GM12878 (cell line): ENCODE measurements around the gene MAML3. TPM values are rescaled to one million over a fixed set of nuclear protein-coding genes. Genes with fewer than 3 reads are reported as not detected.

ENCODE experiments used
- ATAC-seq: fragments of 200-7000 bp; cut with Tn5 transposase; 3 replicates; pipeline ENCODE4 v1.9.1; 2020; ENCODE audit warnings: mild to moderate bottlenecking, moderate library complexity
- BruUV-seq: library from RNA; stranded (reverse); fragments of 400-500 nt; replicated peaks from 2 replicates; lab custom pipeline; 2021; lab: Mats Ljungman, UMichigan
- CTCF ChIA-PET: fragments of 300-600 bp; sonication (Branson Sonifier 250); formaldehyde crosslinking; extraction: SDS; loops from one replicate; lab custom pipeline; 2021; ENCODE audit warnings: inconsistent platforms; lab: Yijun Ruan, JAX
- POLR2A ChIA-PET: fragments of 350-600 bp; formaldehyde crosslinking; extraction: SDS; loops from one replicate; lab custom pipeline; 2021; ENCODE audit warnings: inconsistent platforms; lab: Charles Lee
- RAD21 ChIA-PET: fragments of 300-600 bp; sonication (Branson Sonifier 250); formaldehyde crosslinking; loops from one replicate; lab custom pipeline; 2023; ENCODE audit warnings: antibody characterized with exemption; ENCODE audit not compliant: unreplicated experiment; lab: Charles Lee
- SMC1A ChIA-PET: fragments of 300-600 bp; sonication (Branson Sonifier 250); formaldehyde crosslinking; loops from one replicate; lab custom pipeline; 2023; ENCODE audit not compliant: unreplicated experiment, uncharacterized antibody; lab: Charles Lee
- DNase-seq: peaks from one replicate; pipeline ENCODE4 v3.0.0-alpha.2; 2011; ENCODE audit warnings: low read depth, low spot score
- FAIRE-seq: peaks from 3 replicates; lab custom pipeline; 2011; peaks lifted over from hg19 to GRCh38; lab: Jason Lieb, UNC
- H2AFZ ChIP-seq: 2 replicates; pipeline ENCODE4 v1.6.0; 2011; ENCODE audit warnings: low read depth, low read length, control low read depth; ENCODE audit not compliant: control insufficient read depth
- H3K27ac ChIP-seq: 2 replicates; pipeline ENCODE4 v1.5.1; 2011; ENCODE audit warnings: control low read depth; ENCODE audit not compliant: control insufficient read depth, insufficient read depth
- H3K27me3 ChIP-seq, 2 experiments: replicated peaks in 1 of 2; 2 replicates each; pipeline versions ENCODE4 v1.6.0 to v1.6.1; 2011; ENCODE audit warnings: low read length in 1 of 2; ENCODE audit not compliant: control insufficient read depth in 2 of 2, insufficient read depth in 2 of 2
- H3K36me3 ChIP-seq, 2 experiments: 2 replicates each; pipeline ENCODE4 v1.5.1; 2011; ENCODE audit warnings: low read length in 1 of 2; ENCODE audit not compliant: control insufficient read depth in 2 of 2, insufficient read depth in 2 of 2
- H3K4me1 ChIP-seq: 2 replicates; pipeline ENCODE4 v1.6.1; 2011; ENCODE audit warnings: mild to moderate bottlenecking, low read length, moderate library complexity, mixed read lengths; ENCODE audit not compliant: control insufficient read depth, insufficient read depth
- H3K4me2 ChIP-seq: 2 replicates; pipeline ENCODE4 v1.6.0; 2011; ENCODE audit warnings: control low read depth; ENCODE audit not compliant: control insufficient read depth, insufficient read depth
- H3K4me3 ChIP-seq: fragments of 200-600 bp; sonication (generic); 2 replicates; pipeline ENCODE4 v1.5.1; 2016
- H3K79me2 ChIP-seq: 2 replicates; pipeline ENCODE4 v1.6.0; 2011; ENCODE audit warnings: low read length; ENCODE audit not compliant: control insufficient read depth, insufficient read depth
- H3K9ac ChIP-seq: 2 replicates; pipeline ENCODE4 v1.8.0; 2011; ENCODE audit warnings: low read length, control low read depth, mixed read lengths; ENCODE audit not compliant: control insufficient read depth, insufficient read depth
- H3K9me3 ChIP-seq: replicated peaks from 3 replicates; pipeline ENCODE4 v1.5.1; 2011; ENCODE audit warnings: mild to moderate bottlenecking, low read length; ENCODE audit not compliant: control insufficient read depth, insufficient read depth
- H4K20me1 ChIP-seq: 2 replicates; pipeline ENCODE4 v1.6.0; 2011; ENCODE audit not compliant: control insufficient read depth, insufficient read depth
- BACH1 ChIP-seq: fragments of 450-650 bp; IDR thresholded peaks from 2 replicates; pipeline ENCODE4 v1.6.1; 2017; ENCODE audit warnings: mild to moderate bottlenecking, borderline replicate concordance
- BCL11A ChIP-seq: IDR thresholded peaks from 2 replicates; pipeline ENCODE4 v1.6.1; 2011; ENCODE audit warnings: low read depth, low read length
- BMI1 ChIP-seq: fragments of 450-650 bp; IDR thresholded peaks from 2 replicates; pipeline ENCODE4 v1.6.1; 2016; ENCODE audit warnings: mild to moderate bottlenecking, moderate library complexity, borderline replicate concordance
- JUND ChIP-seq: IDR thresholded peaks from 2 replicates; pipeline ENCODE4 v1.6.1; 2012; ENCODE audit warnings: low read depth, mild to moderate bottlenecking, low read length, improper control_type of control experiment, moderate library complexity
- MEF2A ChIP-seq: IDR thresholded peaks from 2 replicates; pipeline ENCODE4 v1.6.1; 2011; ENCODE audit warnings: low read depth, mild to moderate bottlenecking, low read length, moderate library complexity; ENCODE audit not compliant: insufficient read depth
- MEF2B ChIP-seq: fragments of 450-650 bp; IDR thresholded peaks from 2 replicates; pipeline ENCODE4 v1.6.1; 2018; ENCODE audit warnings: mild to moderate bottlenecking, moderate library complexity; ENCODE audit not compliant: partially characterized antibody, poor library complexity, severe bottlenecking
- MTA3 ChIP-seq: IDR thresholded peaks from 2 replicates; pipeline ENCODE4 v1.6.1; 2012; ENCODE audit warnings: low read length, inconsistent platforms, borderline replicate concordance
- PAX8 ChIP-seq: fragments of 450-650 bp; IDR thresholded peaks from 2 replicates; pipeline ENCODE4 v1.6.1; 2017; ENCODE audit warnings: mild to moderate bottlenecking, moderate library complexity
- PRDM15 ChIP-seq: fragments of 450-650 bp; formaldehyde crosslinking; IDR thresholded peaks from 2 replicates; pipeline ENCODE4 v1.4.0; 2020; ENCODE audit warnings: mild to moderate bottlenecking, moderate library complexity
- RFX5 ChIP-seq: IDR thresholded peaks from 2 replicates; pipeline ENCODE4 v1.6.1; 2011; ENCODE audit warnings: low read depth, low read length, improper control_type of control experiment
- STAT3 ChIP-seq: IDR thresholded peaks from 2 replicates; pipeline ENCODE4 v1.6.1; 2011; ENCODE audit warnings: low read depth, low read length, improper control_type of control experiment
- SUPT20H ChIP-seq: IDR thresholded peaks from 2 replicates; pipeline ENCODE4 v1.6.1; 2011; ENCODE audit warnings: low read depth, mild to moderate bottlenecking, low read length, moderate library complexity, borderline replicate concordance; ENCODE audit not compliant: control insufficient read depth
- WGBS: methylation state at CpG from one replicate; pipeline ENCODE4 v1.1.6; 2016; ENCODE audit warnings: low lambda C conversion rate; ENCODE audit not compliant: insufficient replicate concordance, insufficient coverage; ENCODE audit errors: missing lambda C conversion rate; 5-methylcytosine and 5-hydroxymethylcytosine counted together
- in situ Hi-C: fragments of 300-500 bp; cut with MboI; formaldehyde crosslinking; loops from 9 replicates; pipeline ENCODE4 v1.14.3; 2018; ENCODE audit warnings: mixed read lengths
- intact Hi-C: fragments of 100-400 bp; cut with micrococcal nuclease; formaldehyde crosslinking; loops from one replicate; pipeline ENCODE4 v1.14.2; 2022; ENCODE audit not compliant: unreplicated experiment
- polyA plus RNA-seq, 11 experiments: library from polyadenylated mRNA; depleted of rRNA in 4 of 11; unstranded in 6 of 11; stranded (reverse) in 5 of 11; fragments of >200 nt; fragmentation: Nextera tagmentation in 4 of 11; fragmentation: Illumina TruSeq in 1 of 11; extraction: Ambion mirVana in 4 of 11; extraction: Trizol in 1 of 11; gene quantifications; 1 replicate in 1 of 11; 2 replicates in 10 of 11; pipeline versions ENCODE4 v1.2.1 to v1.2.3, GENCODE V29; 2011 to 2016; ENCODE audit warnings: inconsistent platforms in 2 of 11, missing spikeins in 2 of 11, low read depth in 1 of 11
- total RNA-seq, 4 experiments: library from RNA; depleted of rRNA in 3 of 4; stranded (reverse); fragments of >200 nt in 3 of 4; fragmentation: Illumina TruSeq in 1 of 4; extraction: Trizol in 1 of 4; gene quantifications; 2 replicates each; pipeline versions ENCODE4 v1.2.1 to v1.2.3, GENCODE V29; 2013 to 2021
- TF ChIP-seq, protein P1 (sequence below): IDR thresholded peaks from 2 replicates; pipeline ENCODE4 v1.6.1; 2012; ENCODE audit warnings: low read length, inconsistent platforms
- TF ChIP-seq, protein P2 (sequence below): fragments of 450-650 bp; IDR thresholded peaks from 2 replicates; pipeline ENCODE4 v1.6.1; 2018; ENCODE audit warnings: mild to moderate bottlenecking, low read depth, moderate library complexity; ENCODE audit not compliant: partially characterized antibody

The MAML3 gene
- total and polyA plus RNA-seq, 10 of the 15 experiments (the other 5 are each of a cell fraction or from before 2014, with no cell fraction given), result under 0.01 to 0.53 (median 0.06) TPM; not detected in 2

DNA sequence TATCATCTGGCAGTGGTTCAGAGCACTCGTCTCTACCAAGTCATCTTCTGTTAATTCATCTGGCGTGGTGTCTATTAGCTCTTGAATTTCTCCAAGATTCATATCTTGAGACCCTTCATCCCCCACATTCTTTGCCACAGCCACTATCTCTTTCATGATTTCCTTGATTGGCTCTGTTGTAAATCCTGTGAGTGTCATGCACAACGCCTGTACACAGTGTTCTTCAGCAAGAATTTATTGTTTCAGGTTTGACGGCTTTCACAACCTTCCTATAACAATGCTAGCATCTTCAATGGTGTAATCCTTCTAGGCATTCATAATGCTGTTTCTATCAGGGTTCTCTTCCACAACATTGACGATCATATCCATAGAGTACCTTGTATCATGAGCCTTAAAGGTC, 457.5 kb downstream of the MAML3 start:
- CTCF ChIA-PET, result no interaction called here
- BruUV-seq, result no TSS peak
- no peak for TF ChIP-seq RFX5
- TF ChIP-seq PRDM15 (CRISPR knock-in tag), result no peak
- TF ChIP-seq MTA3, result no peak
- no peak for TF ChIP-seq BACH1
- no peak for TF ChIP-seq PAX8
- no peak for TF ChIP-seq JUND
- no peak for TF ChIP-seq MEF2A
- no peak for TF ChIP-seq BMI1
- TF ChIP-seq, protein P1, sequence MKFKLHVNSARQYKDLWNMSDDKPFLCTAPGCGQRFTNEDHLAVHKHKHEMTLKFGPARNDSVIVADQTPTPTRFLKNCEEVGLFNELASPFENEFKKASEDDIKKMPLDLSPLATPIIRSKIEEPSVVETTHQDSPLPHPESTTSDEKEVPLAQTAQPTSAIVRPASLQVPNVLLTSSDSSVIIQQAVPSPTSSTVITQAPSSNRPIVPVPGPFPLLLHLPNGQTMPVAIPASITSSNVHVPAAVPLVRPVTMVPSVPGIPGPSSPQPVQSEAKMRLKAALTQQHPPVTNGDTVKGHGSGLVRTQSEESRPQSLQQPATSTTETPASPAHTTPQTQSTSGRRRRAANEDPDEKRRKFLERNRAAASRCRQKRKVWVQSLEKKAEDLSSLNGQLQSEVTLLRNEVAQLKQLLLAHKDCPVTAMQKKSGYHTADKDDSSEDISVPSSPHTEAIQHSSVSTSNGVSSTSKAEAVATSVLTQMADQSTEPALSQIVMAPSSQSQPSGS, result no peak
- no peak for TF ChIP-seq MEF2B
- TF ChIP-seq SUPT20H, result no peak
- no peak for TF ChIP-seq BCL11A
- TF ChIP-seq, protein P2, sequence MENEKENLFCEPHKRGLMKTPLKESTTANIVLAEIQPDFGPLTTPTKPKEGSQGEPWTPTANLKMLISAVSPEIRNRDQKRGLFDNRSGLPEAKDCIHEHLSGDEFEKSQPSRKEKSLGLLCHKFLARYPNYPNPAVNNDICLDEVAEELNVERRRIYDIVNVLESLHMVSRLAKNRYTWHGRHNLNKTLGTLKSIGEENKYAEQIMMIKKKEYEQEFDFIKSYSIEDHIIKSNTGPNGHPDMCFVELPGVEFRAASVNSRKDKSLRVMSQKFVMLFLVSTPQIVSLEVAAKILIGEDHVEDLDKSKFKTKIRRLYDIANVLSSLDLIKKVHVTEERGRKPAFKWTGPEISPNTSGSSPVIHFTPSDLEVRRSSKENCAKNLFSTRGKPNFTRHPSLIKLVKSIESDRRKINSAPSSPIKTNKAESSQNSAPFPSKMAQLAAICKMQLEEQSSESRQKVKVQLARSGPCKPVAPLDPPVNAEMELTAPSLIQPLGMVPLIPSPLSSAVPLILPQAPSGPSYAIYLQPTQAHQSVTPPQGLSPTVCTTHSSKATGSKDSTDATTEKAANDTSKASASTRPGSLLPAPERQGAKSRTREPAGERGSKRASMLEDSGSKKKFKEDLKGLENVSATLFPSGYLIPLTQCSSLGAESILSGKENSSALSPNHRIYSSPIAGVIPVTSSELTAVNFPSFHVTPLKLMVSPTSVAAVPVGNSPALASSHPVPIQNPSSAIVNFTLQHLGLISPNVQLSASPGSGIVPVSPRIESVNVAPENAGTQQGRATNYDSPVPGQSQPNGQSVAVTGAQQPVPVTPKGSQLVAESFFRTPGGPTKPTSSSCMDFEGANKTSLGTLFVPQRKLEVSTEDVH, result no peak
- TF ChIP-seq STAT3, result no peak

More for the DNA sequence above, 457.5 kb downstream of the MAML3 start:
- ATAC-seq, result no peak
- H3K4me3 ChIP-seq, result no peak overlapping the region
- H3K9me3 ChIP-seq, result no peaks in the 10 kb centered on the region; the same call in 2 of the 3 replicates
- no peak overlapping the region for H2AFZ ChIP-seq
- peaks cover 5% of the 10 kb centered on the region for H3K4me1 ChIP-seq
- no peak for DNase-seq
- H3K36me3 ChIP-seq, result no peaks in the 10 kb centered on the region; a peak in 1 of 4 replicates
- no peaks in the 10 kb centered on the region for H3K79me2 ChIP-seq
- no peak for FAIRE-seq
- no peaks in the 10 kb centered on the region for H3K27me3 ChIP-seq
- no peak overlapping the region for H3K27ac ChIP-seq
- 91% methylated on average over 5 of the region's 5 CpGs for WGBS
- no peak overlapping the region for H3K4me2 ChIP-seq
- ChIA-PET POLR2A (no interaction called here), SMC1A (no interaction called here), RAD21 (no interaction called here)
- intact Hi-C loops (no loop called here), in situ Hi-C loops (no loop called here)
- no peak overlapping the region for H3K9ac ChIP-seq
- H4K20me1 ChIP-seq, result no peaks in the 10 kb centered on the region
